Activated CD8-positive, alpha-beta memory T cell treated with anti-CD3 and anti-CD28 coated beads, Interleukin-2, amount 50 U/mL, for 4 hours (primary cell): Measurements from ENCODE around the gene GPR78.

Experiments
- DNase-seq: peaks from one replicate; pipeline ENCODE4 v3.0.0-alpha.2; 2020

GPR78 gene

GRCh38 chr4:8547108-8547911 lies 32.9 kb upstream of the GPR78 start:
- DNase-seq, result no peak

GRCh38 chr4:8547912-8548730 lies 32.1 kb upstream of the GPR78 start:
- DNase-seq, result no peak

GRCh38 chr4:8548731-8549351 lies 31.4 kb upstream of the GPR78 start:
- no peak for DNase-seq

GRCh38 chr4:8549352-8549931 lies 30.8 kb upstream of the GPR78 start:
- DNase-seq, result no peak

- DNase-seq, result no peak
Observed at GRCh38 chr4:8550691-8551090, 29.5 kb upstream of the GPR78 start.

- no peak for DNase-seq
Observed at GRCh38 chr4:8552024-8552423, 28.2 kb upstream of the GPR78 start.

GRCh38 chr4:8552581-8553205 lies 27.5 kb upstream of the GPR78 start:
- DNase-seq, result no peak

- no peak for DNase-seq
Observed at GRCh38 chr4:8553216-8553615, 27.0 kb upstream of the GPR78 start.

GRCh38 chr4:8553991-8554405 lies 26.2 kb upstream of the GPR78 start:
- no peak for DNase-seq

- DNase-seq, result no peak
Observed at GRCh38 chr4:8554555-8555100, 25.6 kb upstream of the GPR78 start.

GRCh38 chr4:8555716-8556115 lies 24.5 kb upstream of the GPR78 start:
- DNase-seq, result no peak

GRCh38 chr4:8556341-8557150 lies 23.6 kb upstream of the GPR78 start:
- DNase-seq, result no peak

- no peak for DNase-seq
Observed at GRCh38 chr4:8557151-8558076, 22.8 kb upstream of the GPR78 start.

- DNase-seq, result no peak
Observed at GRCh38 chr4:8558080-8558960, 21.9 kb upstream of the GPR78 start.

GRCh38 chr4:8559011-8559410 lies 21.2 kb upstream of the GPR78 start:
- DNase-seq, result no peak

- no peak for DNase-seq
Observed at GRCh38 chr4:8559524-8560264, 20.5 kb upstream of the GPR78 start.

- DNase-seq, result no peak
Observed at GRCh38 chr4:8560265-8561047, 19.7 kb upstream of the GPR78 start.

- DNase-seq, result no peak
Observed at GRCh38 chr4:8564595-8564994, 15.6 kb upstream of the GPR78 start.
